ENCODE measurements around the gene LHX4.

DNA sequence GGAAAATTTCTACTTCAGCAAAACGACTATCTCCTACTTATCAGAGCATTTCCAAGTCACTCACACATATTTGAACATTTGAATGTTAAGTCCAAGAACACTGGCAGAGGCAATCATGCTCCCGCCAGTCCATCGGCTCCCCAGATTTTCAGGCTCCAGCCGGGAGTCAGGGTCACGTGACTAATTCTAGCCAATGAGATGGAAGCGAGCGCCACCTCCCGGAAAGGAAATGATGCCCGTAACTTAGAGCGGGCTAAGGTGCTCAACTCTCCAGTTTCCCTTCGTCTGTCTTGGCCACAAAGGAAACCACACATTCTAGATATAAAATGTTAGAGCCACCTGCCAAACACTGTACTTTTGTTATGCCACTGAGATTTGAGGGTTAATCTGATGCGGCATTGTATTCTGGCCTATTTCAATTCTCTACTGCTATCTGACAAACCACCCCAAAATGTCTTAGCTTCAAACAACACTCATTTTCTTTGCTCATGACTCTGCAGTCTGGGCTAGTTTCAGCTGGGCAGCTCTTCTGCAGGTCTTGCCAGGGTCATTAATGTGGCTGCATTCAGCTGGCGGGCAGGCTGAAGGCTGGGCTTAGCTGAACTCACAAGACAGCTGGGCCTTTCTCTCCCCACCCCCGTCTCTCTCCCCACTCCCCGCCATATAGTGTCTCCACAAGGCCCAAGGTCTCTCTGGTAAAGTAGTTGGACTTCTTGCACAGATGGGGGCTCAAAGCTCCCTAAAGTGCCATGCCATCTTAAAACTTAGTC is 16.5 kb upstream of the LHX4 start:
- TF ChIP-seq CTCF (IDR thresholded peaks at IDR 0.05; ENCODE audit: low read depth, low read length, poor library complexity, severe bottlenecking) (no peak), EZH2phosphoT487 (IDR thresholded peaks at IDR 0.05; ENCODE audit: borderline replicate concordance, low read length) (no peak)

Data from DOHH2 (cell line).